Activated CD4-positive, alpha-beta T cell treated with anti-CD3 and anti-CD28 coated beads, Interleukin-2, amount 50 U/mL, for 1 hour (primary cell): ENCODE measurements around the gene OR2A14.
"Not testable (repeated sequence)": the region's sequence is repeated elsewhere in the genome, so short reads cannot be mapped to it uniquely, and the experiment has no call there.

Experiments
- DNase-seq: peaks from one replicate; pipeline ENCODE4 v3.0.0-alpha.2; 2020

The OR2A14 gene

GRCh38 chr7:144122876-144123275 is at the start of gene OR2A14:
Gene OR2A14, plus strand, starts transcription at chr7:144123176. Its CDS starts 5,937 bp downstream, at chr7:144129113.
- no peak for DNase-seq

GRCh38 chr7:144074374-144074773 is 48.6 kb upstream of the OR2A14 start:
- DNase-seq, result no peak

GRCh38 chr7:144085978-144086377 is 37.0 kb upstream of the OR2A14 start, which contains the start of gene OR2A12:
Gene OR2A12, plus strand, starts transcription at chr7:144086278. Its CDS starts 8,830 bp downstream, at chr7:144095108.
- DNase-seq, result no peak

- no peak for DNase-seq
Measured at GRCh38 chr7:144086730-144087129, 36.2 kb upstream of the OR2A14 start.

GRCh38 chr7:144087230-144087629 is 35.7 kb upstream of the OR2A14 start:
- no peak for DNase-seq

GRCh38 chr7:144090667-144091066 is 32.3 kb upstream of the OR2A14 start:
- DNase-seq, result no peak

GRCh38 chr7:144098776-144099175 is 24.2 kb upstream of the OR2A14 start:
- DNase-seq, result no peak

- DNase-seq, result no peak
Measured at GRCh38 chr7:144100607-144101006, 22.4 kb upstream of the OR2A14 start.

- no peak for DNase-seq
Measured at GRCh38 chr7:144102041-144102440, 20.9 kb upstream of the OR2A14 start.

- DNase-seq, result no peak
Measured at GRCh38 chr7:144105211-144105610, 17.8 kb upstream of the OR2A14 start.

GRCh38 chr7:144109283-144109682 is 13.7 kb upstream of the OR2A14 start, which contains the start of gene OR2A2:
Gene OR2A2, plus strand, starts transcription at chr7:144109583. Its CDS starts 0 bp downstream, at chr7:144109583.
- no peak for DNase-seq

GRCh38 chr7:144110272-144110671 is 12.7 kb upstream of the OR2A14 start:
- DNase-seq, result no peak

- DNase-seq, result no peak
Measured at GRCh38 chr7:144113651-144114050, 9.3 kb upstream of the OR2A14 start.

- no peak for DNase-seq
Measured at GRCh38 chr7:144118341-144118740, 4.6 kb upstream of the OR2A14 start.

- DNase-seq, result peak; percentile 88
Measured at GRCh38 chr7:144127714-144128334, 4.8 kb downstream of the OR2A14 start.

- not testable (repeated sequence) for DNase-seq
Measured at GRCh38 chr7:144129601-144130000, 6.6 kb downstream of the OR2A14 start.

- DNase-seq, result no peak
Measured at GRCh38 chr7:144130730-144131129, 7.8 kb downstream of the OR2A14 start.

- no peak for DNase-seq
Measured at GRCh38 chr7:144132262-144132661, 9.3 kb downstream of the OR2A14 start.

GRCh38 chr7:144133307-144133706 is 10.3 kb downstream of the OR2A14 start:
- DNase-seq, result no peak

- DNase-seq, result no peak
Measured at GRCh38 chr7:144134116-144134515, 11.1 kb downstream of the OR2A14 start.

GRCh38 chr7:144137501-144137900 is 14.5 kb downstream of the OR2A14 start:
- DNase-seq, result no peak

- DNase-seq, result no peak
Measured at GRCh38 chr7:144142187-144142586, 19.2 kb downstream of the OR2A14 start.

GRCh38 chr7:144144426-144144825 is 21.4 kb downstream of the OR2A14 start:
- DNase-seq, result no peak

- DNase-seq, result no peak
Measured at GRCh38 chr7:144148224-144148827, 25.4 kb downstream of the OR2A14 start.

- DNase-seq, result no peak
Measured at GRCh38 chr7:144158861-144159260, 35.9 kb downstream of the OR2A14 start.
